Glutamatergic neuron (in vitro differentiated cells): Measurements from ENCODE around the gene PHEX. TPM values are rescaled to one million over a fixed set of nuclear protein-coding genes. Genes with fewer than 3 reads are reported as not detected.

Experiments used
- DNase-seq: peaks from one replicate; pipeline ENCODE4 v3.0.0; 2022
- H3K27ac Mint-ChIP-seq: one replicate; pipeline ENCODE4 v1.8.0; 2020; ENCODE audit warnings: mild to moderate bottlenecking, mixed read lengths, inconsistent platforms; ENCODE audit not compliant: unreplicated experiment
- H3K27me3 Mint-ChIP-seq: one replicate; pipeline ENCODE4 v1.8.0; 2020; ENCODE audit warnings: mild to moderate bottlenecking, moderate library complexity, mixed read lengths, inconsistent platforms; ENCODE audit not compliant: unreplicated experiment
- H3K36me3 Mint-ChIP-seq: one replicate; pipeline ENCODE4 v1.8.0; 2020; ENCODE audit warnings: mild to moderate bottlenecking, mixed read lengths, inconsistent platforms; ENCODE audit not compliant: unreplicated experiment
- H3K4me1 Mint-ChIP-seq: one replicate; pipeline ENCODE4 v1.8.0; 2020; ENCODE audit warnings: mild to moderate bottlenecking, low read depth, mixed read lengths, inconsistent platforms; ENCODE audit not compliant: unreplicated experiment
- H3K4me3 Mint-ChIP-seq: one replicate; pipeline ENCODE4 v1.8.0; 2020; ENCODE audit warnings: mild to moderate bottlenecking, mixed read lengths, inconsistent platforms; ENCODE audit not compliant: unreplicated experiment
- H3K9me3 Mint-ChIP-seq: one replicate; pipeline ENCODE4 v1.8.0; 2020; ENCODE audit warnings: mild to moderate bottlenecking, moderate library complexity, mixed read lengths, inconsistent platforms; ENCODE audit not compliant: unreplicated experiment
- total RNA-seq: library from RNA; stranded (reverse); fragmentation: NEBNext Ultra II Directional; extraction: Animal tissue kit (Norgen Biotek cat#: 25700); gene quantifications from one replicate; pipeline ENCODE4 v1.2.1, GENCODE V29; 2021; ENCODE audit not compliant: unreplicated experiment
- TF ChIP-seq, protein P1 (sequence below): fragments of 200-600 bp; sonication (generic); IDR thresholded peaks from one replicate; pipeline ENCODE4 v1.5.0; 2021; ENCODE audit not compliant: partially characterized antibody, unreplicated experiment

PHEX gene
- total RNA-seq, 1 donor from 2014 or later, result 0.17 TPM

DNA sequence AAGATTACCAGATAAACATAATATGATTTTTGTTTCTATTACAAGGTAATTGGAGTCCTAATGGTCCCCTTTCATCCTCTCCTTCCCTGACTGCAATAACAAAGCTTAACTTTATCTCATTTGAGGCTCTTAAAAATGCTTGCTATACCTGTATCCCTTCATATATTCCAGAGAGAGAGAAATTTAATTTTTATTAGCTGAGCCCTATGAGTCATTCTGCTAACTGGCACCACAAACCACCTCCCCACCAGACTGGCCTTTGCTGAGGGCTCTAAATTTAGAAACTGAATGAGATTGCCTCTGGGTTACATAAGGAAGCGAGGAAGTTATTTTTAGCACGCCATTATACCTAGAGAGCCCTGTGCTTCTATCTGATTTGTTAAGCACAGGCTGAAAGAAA lies 268.0 kb downstream of the PHEX start:
- Mint-ChIP-seq H3K4me3 (peak overlapping the region; percentile 53), H3K4me1 (peaks cover 15% of the 10 kb centered on the region), H3K27me3 (no peaks in the 10 kb centered on the region), H3K27ac (peak overlapping the region; percentile 96), H3K36me3 (no peaks in the 10 kb centered on the region), H3K9me3 (no peaks in the 10 kb centered on the region)
- DNase-seq, result no peak
- TF ChIP-seq, protein P1, sequence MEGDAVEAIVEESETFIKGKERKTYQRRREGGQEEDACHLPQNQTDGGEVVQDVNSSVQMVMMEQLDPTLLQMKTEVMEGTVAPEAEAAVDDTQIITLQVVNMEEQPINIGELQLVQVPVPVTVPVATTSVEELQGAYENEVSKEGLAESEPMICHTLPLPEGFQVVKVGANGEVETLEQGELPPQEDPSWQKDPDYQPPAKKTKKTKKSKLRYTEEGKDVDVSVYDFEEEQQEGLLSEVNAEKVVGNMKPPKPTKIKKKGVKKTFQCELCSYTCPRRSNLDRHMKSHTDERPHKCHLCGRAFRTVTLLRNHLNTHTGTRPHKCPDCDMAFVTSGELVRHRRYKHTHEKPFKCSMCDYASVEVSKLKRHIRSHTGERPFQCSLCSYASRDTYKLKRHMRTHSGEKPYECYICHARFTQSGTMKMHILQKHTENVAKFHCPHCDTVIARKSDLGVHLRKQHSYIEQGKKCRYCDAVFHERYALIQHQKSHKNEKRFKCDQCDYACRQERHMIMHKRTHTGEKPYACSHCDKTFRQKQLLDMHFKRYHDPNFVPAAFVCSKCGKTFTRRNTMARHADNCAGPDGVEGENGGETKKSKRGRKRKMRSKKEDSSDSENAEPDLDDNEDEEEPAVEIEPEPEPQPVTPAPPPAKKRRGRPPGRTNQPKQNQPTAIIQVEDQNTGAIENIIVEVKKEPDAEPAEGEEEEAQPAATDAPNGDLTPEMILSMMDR, result no peak

Other genes with a start within 250 kb of the PHEX start
- gene MBTPS2, start 192.7 kb upstream of the PHEX start, total RNA-seq, result 22.3 TPM
- 1.1 TPM for gene YY2, start 176.3 kb upstream of the PHEX start, total RNA-seq
- gene SMS, start 91.6 kb upstream of the PHEX start, total RNA-seq, result 96.5 TPM
- not detected for gene CBLL2, start 240.6 kb downstream of the PHEX start, total RNA-seq